ENCODE results near the gene CYTL1. TPM values are rescaled to one million over a fixed set of nuclear protein-coding genes. Genes with fewer than 3 reads are reported as not detected.

CYTL1 gene
- total and polyA plus RNA-seq, 10 donors, result 0.22 to 1.4 (median 1.1) TPM; not detected in 3

DNA sequence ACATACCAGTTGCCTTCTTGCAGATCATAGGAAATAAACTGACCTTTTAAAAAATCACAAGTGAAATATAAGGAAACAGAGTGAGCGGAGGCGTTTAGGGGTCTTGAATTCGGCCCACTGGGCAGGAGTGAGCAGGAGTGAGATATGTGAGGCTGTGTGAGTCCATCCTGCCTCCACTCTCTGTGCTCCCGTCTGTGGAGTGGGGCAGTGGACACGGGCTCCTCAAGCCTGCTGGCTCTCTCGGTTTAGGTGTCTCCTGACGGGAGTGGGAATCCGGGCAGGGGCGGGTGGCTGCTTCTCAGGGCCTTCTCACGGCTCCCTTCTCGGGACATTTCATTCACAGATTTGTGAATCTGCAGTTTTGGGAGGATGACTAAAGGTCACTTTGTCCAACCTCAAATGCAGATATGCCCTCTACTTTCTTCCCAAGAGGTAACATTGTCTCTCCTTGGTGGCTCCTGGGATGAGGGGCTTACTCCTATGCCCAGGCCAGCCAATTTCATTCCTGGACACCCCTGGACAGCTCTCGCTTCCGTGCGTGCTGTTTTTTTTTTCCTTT is 27.6 kb downstream of the CYTL1 start:
- intact Hi-C loops (cut with DNase I; ENCODE audit: low total_unique reads), result loop anchor here (5.0 kb wide), 1 partner anchor 61 kb away; the partner anchor contains the start of gene STK32B
- no peaks in the 10 kb centered on the region for H3K36me3 ChIP-seq
- WGBS, 5 donors, result 66 to 93% (median 85%) methylated on average over 14 of the region's 14 CpGs

GRCh38 chr4:4990857-4991540 is 28.3 kb downstream of the CYTL1 start:
- H3K27ac ChIP-seq, result peak overlapping the region in 6 of 8 donors; percentile 8 to 63 (median 42)
- DNase-seq, result no peak

More for the DNA sequence above, 27.6 kb downstream of the CYTL1 start:
- peaks cover 0 to 18% (median 7%) of the 10 kb centered on the region in 6 donors for H3K4me1 ChIP-seq
- DNase-seq, result no peak
- TF ChIP-seq POLR2AphosphoS5 (IDR thresholded peaks at IDR 0.05) (no peak), CTCF (IDR thresholded peaks at IDR 0.05 in 8 of 11, conservative IDR thresholded peaks at IDR 0.05 in 3 of 11) (no peak), POLR2A (IDR thresholded peaks at IDR 0.05) (no peak)
- H3K4me3 ChIP-seq, result no peak overlapping the region
- no peaks in the 10 kb centered on the region for H3K9me3 ChIP-seq
- peaks cover 0 to 28% (median 0%) of the 10 kb centered on the region in 7 donors for H3K27me3 ChIP-seq (replicated peaks in 1 of 7)
- peak overlapping the region in 5 of 8 donors; percentile 21 to 63 (median 56) for H3K27ac ChIP-seq

DNA sequence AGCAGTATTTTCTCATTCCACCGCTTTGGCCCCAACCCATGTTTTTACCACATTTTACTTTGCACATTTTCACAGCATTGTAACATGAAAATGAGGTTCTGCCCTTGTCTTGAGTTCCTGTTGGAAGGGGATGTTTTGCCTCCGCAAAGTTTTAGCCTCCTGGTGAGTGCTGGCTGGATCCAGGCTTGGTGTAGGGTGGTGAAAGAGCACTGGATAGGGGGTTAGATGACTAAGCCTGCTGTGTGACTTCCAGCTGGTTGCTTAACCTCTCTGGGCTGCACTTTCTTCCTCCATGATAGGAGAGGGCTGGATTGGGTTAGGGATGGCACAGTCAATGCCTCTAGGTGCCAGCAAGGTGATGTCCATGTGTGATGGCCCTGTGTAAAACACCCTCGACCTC is 28.9 kb downstream of the CYTL1 start:
- peak overlapping the region in 4 of 8 donors; percentile 8 to 63 (median 58) for H3K27ac ChIP-seq
- H3K4me3 ChIP-seq, result no peak overlapping the region
- H3K36me3 ChIP-seq, result no peaks in the 10 kb centered on the region
- no peak for DNase-seq
- peaks cover 0 to 15% (median 7%) of the 10 kb centered on the region in 6 donors for H3K4me1 ChIP-seq
- no peaks in the 10 kb centered on the region for H3K9me3 ChIP-seq
- H3K27me3 ChIP-seq (replicated peaks in 1 of 7), result peaks cover 0 to 20% (median 0%) of the 10 kb centered on the region in 7 donors
- intact Hi-C loops (cut with DNase I; ENCODE audit: low total_unique reads), result loop anchor here (5.0 kb wide), 1 partner anchor 62 kb away; the partner anchor contains the start of gene STK32B
- 86 to 93% (median 89%) methylated on average over 3 of the region's 3 CpGs for WGBS, 5 donors
- TF ChIP-seq CTCF (IDR thresholded peaks at IDR 0.05 in 8 of 11, conservative IDR thresholded peaks at IDR 0.05 in 3 of 11), result no peak

More at GRCh38 chr4:4990857-4991540, 28.3 kb downstream of the CYTL1 start:
- H3K4me1 ChIP-seq, result peaks cover 0 to 18% (median 7%) of the 10 kb centered on the region in 6 donors
- 44 to 73% (median 67%) methylated on average over 12 to 15 of the region's 15 CpGs for WGBS, 5 donors
- no peaks in the 10 kb centered on the region for H3K9me3 ChIP-seq
- intact Hi-C loops (cut with DNase I; ENCODE audit: low total_unique reads), result loop anchor here (5.0 kb wide), 1 partner anchor 61 kb away; the partner anchor contains the start of gene STK32B
- TF ChIP-seq POLR2A (IDR thresholded peaks at IDR 0.05), result no peak
- peak; percentile 20 to 61 (median 39) for TF ChIP-seq POLR2AphosphoS5 (IDR thresholded peaks at IDR 0.05)
- TF ChIP-seq CTCF (IDR thresholded peaks at IDR 0.05 in 8 of 11, conservative IDR thresholded peaks at IDR 0.05 in 3 of 11), result no peak
- peaks cover 0 to 26% (median 0%) of the 10 kb centered on the region in 7 donors for H3K27me3 ChIP-seq (replicated peaks in 1 of 7)
- no peaks in the 10 kb centered on the region for H3K36me3 ChIP-seq
- no peak overlapping the region for H3K4me3 ChIP-seq

DNA sequence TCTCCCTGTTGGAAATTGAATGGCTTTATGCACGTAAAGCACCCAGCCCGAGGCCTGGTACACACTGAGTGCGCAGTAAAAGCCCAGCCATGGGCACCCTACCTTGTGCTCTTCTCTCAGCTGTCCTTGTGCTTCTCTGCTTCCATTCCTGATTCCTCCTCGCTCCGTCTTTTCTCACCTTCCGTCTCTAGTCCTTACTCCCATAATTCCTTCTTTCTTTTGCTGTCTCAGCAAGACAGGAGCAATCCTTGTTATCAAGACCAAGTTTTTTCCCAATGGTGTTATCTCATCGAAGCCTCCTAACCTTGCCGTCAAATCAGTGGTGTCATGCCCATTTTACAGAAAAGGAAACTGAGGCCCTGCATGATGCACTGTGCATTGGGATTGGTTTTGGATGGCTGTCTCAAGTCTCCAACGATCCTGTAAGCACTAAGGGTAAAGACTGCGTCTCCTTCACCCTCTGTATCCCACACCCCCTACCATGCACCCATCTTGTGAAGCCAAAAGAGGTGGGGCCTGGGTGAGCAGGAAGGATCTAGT is 30.1 kb downstream of the CYTL1 start:
- TF ChIP-seq POLR2AphosphoS5 (IDR thresholded peaks at IDR 0.05), result no peak
- TF ChIP-seq POLR2A (IDR thresholded peaks at IDR 0.05), result no peak
- H3K27ac ChIP-seq, result no peak overlapping the region
- no peak for DNase-seq
- no peaks in the 10 kb centered on the region for H3K9me3 ChIP-seq
- 79 to 97% (median 92%) methylated on average over 10 of the region's 10 CpGs for WGBS, 5 donors
- intact Hi-C loops (cut with DNase I; ENCODE audit: low total_unique reads), result no loop called here
- peaks cover 0 to 9% (median 0%) of the 10 kb centered on the region in 7 donors for H3K27me3 ChIP-seq (replicated peaks in 1 of 7)
- peaks cover 0 to 6% (median 0%) of the 10 kb centered on the region in 6 donors for H3K4me1 ChIP-seq
- H3K4me3 ChIP-seq, result no peak overlapping the region
- H3K36me3 ChIP-seq, result no peaks in the 10 kb centered on the region
